D721Med (cell line): ENCODE data around the gene MALRD1.

Source experiments
- DNase-seq: peaks from one replicate; pipeline ENCODE4 v3.0.0; 2011; ENCODE audit warnings: low spot score; ENCODE audit not compliant: insufficient read length
- FAIRE-seq: peaks from 2 replicates; lab custom pipeline; 2011; peaks lifted over from hg19 to GRCh38; lab: Jason Lieb, UNC
- CTCF ChIP-seq: IDR thresholded peaks from 2 replicates; pipeline ENCODE4 v1.5.1; 2012; ENCODE audit warnings: mild to moderate bottlenecking, control low read depth; ENCODE audit not compliant: insufficient read depth; ENCODE audit errors: missing control alignments

The MALRD1 gene

GRCh38 chr10:19245889-19246752 lies 197.5 kb downstream of the MALRD1 start:
- TF ChIP-seq CTCF: no peak
- DNase-seq (no peak), FAIRE-seq (no peak)

DNA sequence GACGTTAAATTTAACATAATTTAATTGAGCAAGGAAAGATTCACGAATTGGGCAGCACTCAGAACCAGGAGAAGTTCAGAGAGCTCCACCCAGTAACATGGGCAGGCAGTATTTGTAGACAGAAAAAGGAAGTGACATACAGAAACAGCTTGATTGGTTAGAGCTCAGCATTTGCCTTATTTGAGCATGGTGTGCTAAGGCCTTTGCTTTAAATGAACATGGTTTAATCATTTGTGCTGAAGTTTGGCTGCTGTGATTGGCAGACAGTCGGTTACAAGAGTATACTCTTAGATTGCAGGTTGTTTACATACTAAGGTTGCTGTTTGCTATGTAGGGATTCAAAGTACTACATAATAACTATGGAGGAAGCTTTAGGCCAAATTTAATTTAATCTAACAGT lies 199.2 kb downstream of the MALRD1 start:
- TF ChIP-seq CTCF: no peak
- DNase-seq (no peak), FAIRE-seq (no peak)

- DNase-seq (no peak), FAIRE-seq (no peak)
- TF ChIP-seq CTCF: no peak
Measured at GRCh38 chr10:19250546-19250945, 201.9 kb downstream of the MALRD1 start.

GRCh38 chr10:19252531-19252930 lies 203.9 kb downstream of the MALRD1 start:
- FAIRE-seq (no peak), DNase-seq (no peak)
- no peak for TF ChIP-seq CTCF

DNA sequence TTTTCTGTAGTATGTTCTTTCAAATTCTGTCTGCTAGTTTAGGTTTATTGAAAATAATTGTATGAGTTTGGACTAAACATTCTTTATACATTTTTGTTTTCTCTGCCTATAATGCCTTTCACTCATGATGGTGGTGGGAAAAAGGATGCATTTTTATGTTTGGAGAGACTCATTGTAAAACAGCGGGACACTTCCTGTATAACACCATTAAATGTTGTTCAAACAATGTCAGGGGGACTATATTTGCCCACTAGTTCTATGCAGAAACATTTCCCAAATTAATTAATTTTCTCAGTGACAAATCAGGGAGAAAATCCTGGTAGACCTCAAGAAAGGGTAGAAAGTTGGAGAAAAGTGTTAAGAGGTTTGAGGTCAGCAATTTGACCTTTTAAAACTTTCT lies 207.7 kb downstream of the MALRD1 start:
- no peak for TF ChIP-seq CTCF
- DNase-seq (no peak), FAIRE-seq (no peak)

- TF ChIP-seq CTCF: no peak
- FAIRE-seq (no peak), DNase-seq (no peak)
Measured at GRCh38 chr10:19263262-19263661, 214.7 kb downstream of the MALRD1 start.

DNA sequence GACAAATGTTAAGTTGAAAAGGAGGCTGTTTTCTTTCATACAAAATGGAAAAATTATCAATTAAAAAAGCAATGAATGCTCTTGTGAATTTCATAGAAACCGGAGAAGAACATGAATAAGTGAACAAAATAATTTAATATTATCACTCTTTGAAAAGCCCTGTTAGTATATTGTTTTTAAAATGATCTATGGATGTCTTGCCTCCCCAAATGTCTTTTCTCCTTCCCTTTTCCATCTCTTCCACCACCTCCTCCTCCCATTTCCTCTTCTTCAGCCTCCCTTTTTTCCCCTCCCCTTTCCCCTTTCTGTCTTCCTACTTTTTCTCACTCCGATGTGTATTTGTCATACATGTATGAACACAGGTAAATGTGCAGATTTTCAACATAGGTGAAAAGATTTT lies 234.7 kb downstream of the MALRD1 start:
- no peak for TF ChIP-seq CTCF
- no peak for FAIRE-seq
- no peak for DNase-seq
